HepG2 (cell line): ENCODE data around the gene VSX1. TPM values are rescaled to one million over a fixed set of nuclear protein-coding genes. Genes with fewer than 3 reads are reported as not detected.

Experiments used
- CC2D1A ChIP-seq: sonication (generic); formaldehyde crosslinking; IDR thresholded peaks from 2 replicates; pipeline ENCODE4 v1.8.1; 2023; ENCODE audit warnings: mild to moderate bottlenecking, missing genetic modification reagents
- GLI4 ChIP-seq: sonication (generic); formaldehyde crosslinking; IDR thresholded peaks from 2 replicates; pipeline ENCODE4 v1.5.1; 2020; ENCODE audit warnings: missing genetic modification reagents, mild to moderate bottlenecking, moderate library complexity, borderline replicate concordance
- MLXIP ChIP-seq: sonication (generic); formaldehyde crosslinking; IDR thresholded peaks from 2 replicates; pipeline ENCODE4 v1.9.0; 2021; ENCODE audit warnings: missing genetic modification reagents, borderline replicate concordance
- MYPOP ChIP-seq: sonication (generic); formaldehyde crosslinking; IDR thresholded peaks from 2 replicates; pipeline ENCODE4 v1.8.1; 2023; ENCODE audit warnings: mild to moderate bottlenecking, moderate library complexity, missing genetic modification reagents
- POGK ChIP-seq: sonication (generic); formaldehyde crosslinking; conservative IDR thresholded peaks from 2 replicates; pipeline ENCODE4 v1.8.0; 2022; ENCODE audit warnings: mild to moderate bottlenecking, moderate library complexity, missing genetic modification reagents
- SNAPC2 ChIP-seq: sonication (generic); formaldehyde crosslinking; IDR thresholded peaks from 2 replicates; pipeline ENCODE4 v1.8.1; 2022; ENCODE audit warnings: mild to moderate bottlenecking, missing genetic modification reagents
- ZBTB10 ChIP-seq: sonication (generic); formaldehyde crosslinking; IDR thresholded peaks from 2 replicates; pipeline ENCODE4 v1.4.0; 2020; ENCODE audit warnings: missing genetic modification reagents, borderline replicate concordance
- ZBTB42 ChIP-seq: sonication (generic); formaldehyde crosslinking; IDR thresholded peaks from 2 replicates; pipeline ENCODE4 v1.5.0; 2020; ENCODE audit warnings: mild to moderate bottlenecking, missing genetic modification reagents
- ZBTB44 ChIP-seq: sonication (generic); formaldehyde crosslinking; IDR thresholded peaks from 2 replicates; pipeline ENCODE4 v1.4.0; 2020; ENCODE audit warnings: missing genetic modification reagents
- ZNF280D ChIP-seq: sonication (generic); formaldehyde crosslinking; IDR thresholded peaks from 2 replicates; pipeline ENCODE4 v1.5.1; 2020; ENCODE audit warnings: mild to moderate bottlenecking, missing genetic modification reagents
- ZNF546 ChIP-seq: sonication (generic); formaldehyde crosslinking; conservative IDR thresholded peaks from 2 replicates; pipeline ENCODE4 v1.8.1; 2023; ENCODE audit warnings: mild to moderate bottlenecking, missing genetic modification reagents
- ZNF615 ChIP-seq: sonication (generic); formaldehyde crosslinking; IDR thresholded peaks from 2 replicates; pipeline ENCODE4 v1.5.0; 2020; ENCODE audit warnings: mild to moderate bottlenecking, missing genetic modification reagents, borderline replicate concordance
- ZNF652 ChIP-seq: IDR thresholded peaks from 2 replicates; pipeline ENCODE4 v1.6.1; 2016; ENCODE audit warnings: low read depth, borderline replicate concordance
- polyA plus RNA-seq, 8 experiments: library from polyadenylated mRNA; depleted of rRNA in 3 of 8; stranded (reverse) in 7 of 8; unstranded in 1 of 8; fragments of >200 nt; fragmentation: Illumina TruSeq in 4 of 8; extraction: Trizol in 4 of 8; gene quantifications; 2 replicates each; pipeline versions ENCODE4 v1.2.1 to v1.2.3, GENCODE V29; 2011 to 2016; ENCODE audit warnings: low read depth in 4 of 8, missing spikeins in 1 of 8, mixed read lengths in 1 of 8; ENCODE audit not compliant: insufficient read depth in 1 of 8
- total RNA-seq, 5 experiments: library from RNA; depleted of rRNA; stranded (reverse); fragments of >200 nt; fragmentation: Illumina TruSeq; extraction: Trizol; gene quantifications; 2 replicates each; pipeline ENCODE4 v1.2.3, GENCODE V29; 2016; ENCODE audit warnings: low read depth in 1 of 5

The VSX1 gene
- total and polyA plus RNA-seq, 2 of the 13 experiments (the other 11 are each of a cell fraction or from before 2014, with no cell fraction given) = 0.04 TPM; not detected in 1

- peak; percentile 68 for TF ChIP-seq POGK
- 0 out of 2 replicates have a peak, but pooled peaks have one; percentile 26 for TF ChIP-seq ZNF615 (CRISPR knock-in tag)
- peak; percentile 50; the same call in 1 of the 2 replicates for TF ChIP-seq MYPOP
- no peak for TF ChIP-seq ZNF652 (CRISPR knock-in tag)
- no peak; the same call in 1 of the 2 replicates for TF ChIP-seq MLXIP (CRISPR knock-in tag)
- TF ChIP-seq ZBTB42 (CRISPR knock-in tag) = no peak
- 0 out of 2 replicates have a peak, but pooled peaks have one; percentile 45 for TF ChIP-seq SNAPC2 (CRISPR knock-in tag)
- TF ChIP-seq ZNF280D (CRISPR knock-in tag) = no peak
- peak; percentile 79; the same call in 1 of the 2 replicates for TF ChIP-seq ZBTB10 (CRISPR knock-in tag)
- TF ChIP-seq ZBTB44 = no peak
- TF ChIP-seq GLI4 = no peak
- TF ChIP-seq CC2D1A (CRISPR knock-in tag) = no peak
- no peak for TF ChIP-seq ZNF546 (CRISPR knock-in tag)
Measured at GRCh38 chr20:25032478-25033264, 49.3 kb downstream of the VSX1 start (continued).
